ENCODE measurements around the gene PDXP.

PDXP gene

GRCh38 chr22:37713761-37714160, 55.2 kb downstream of the PDXP start:
- Histone ChIP-seq H3K9ac (ENCODE audit: low read depth in 1 of 2, low read length in 2 of 2) (no peak overlapping the region), H3K9me3 (ENCODE audit: control insufficient read depth in 2 of 2, low read length in 2 of 2) (no peaks in the 10 kb centered on the region), H3K4me1 (ENCODE audit: control insufficient read depth in 2 of 2, insufficient read depth in 2 of 2, low read length in 2 of 2) (peaks cover 0 to 6% of the 10 kb centered on the region in 2 donors)

GRCh38 chr22:37714634-37715033, 56.1 kb downstream of the PDXP start:
- no peak overlapping the region for H3K4me3 ChIP-seq (ENCODE audit: low read length in 2 of 2)
- H3K9ac ChIP-seq (ENCODE audit: low read depth in 1 of 2, low read length in 2 of 2): no peak overlapping the region
- H3K27me3 ChIP-seq (ENCODE audit: control insufficient read depth in 2 of 2, insufficient read depth in 2 of 2, low read length in 2 of 2): no peaks in the 10 kb centered on the region
- no peaks in the 10 kb centered on the region for H3K36me3 ChIP-seq (ENCODE audit: control insufficient read depth in 2 of 2, insufficient read depth in 2 of 2, low read length in 2 of 2)
- peaks cover 0 to 6% of the 10 kb centered on the region in 2 donors for H3K4me1 ChIP-seq (ENCODE audit: control insufficient read depth in 2 of 2, insufficient read depth in 2 of 2, low read length in 2 of 2)
- no peak overlapping the region for H3K27ac ChIP-seq (ENCODE audit: low read depth in 2 of 2, low read length in 2 of 2)
- no peaks in the 10 kb centered on the region for H3K9me3 ChIP-seq (ENCODE audit: control insufficient read depth in 2 of 2, low read length in 2 of 2)

More at GRCh38 chr22:37713761-37714160, 55.2 kb downstream of the PDXP start:
- no peaks in the 10 kb centered on the region for H3K27me3 ChIP-seq (ENCODE audit: control insufficient read depth in 2 of 2, insufficient read depth in 2 of 2, low read length in 2 of 2)
- no peak overlapping the region for H3K4me3 ChIP-seq (ENCODE audit: low read length in 2 of 2)
- no peaks in the 10 kb centered on the region for H3K36me3 ChIP-seq (ENCODE audit: control insufficient read depth in 2 of 2, insufficient read depth in 2 of 2, low read length in 2 of 2)
- no peak overlapping the region for H3K27ac ChIP-seq (ENCODE audit: low read depth in 2 of 2, low read length in 2 of 2)

GRCh38 chr22:37715760-37716159, 57.2 kb downstream of the PDXP start:
- Histone ChIP-seq H3K9ac (ENCODE audit: low read depth in 1 of 2, low read length in 2 of 2) (no peak overlapping the region), H3K27ac (ENCODE audit: low read depth in 2 of 2, low read length in 2 of 2) (no peak overlapping the region), H3K4me1 (ENCODE audit: control insufficient read depth in 2 of 2, insufficient read depth in 2 of 2, low read length in 2 of 2) (peaks cover 0 to 1% of the 10 kb centered on the region in 2 donors), H3K36me3 (ENCODE audit: control insufficient read depth in 2 of 2, insufficient read depth in 2 of 2, low read length in 2 of 2) (no peaks in the 10 kb centered on the region), H3K4me3 (ENCODE audit: low read length in 2 of 2) (no peak overlapping the region), H3K27me3 (ENCODE audit: control insufficient read depth in 2 of 2, insufficient read depth in 2 of 2, low read length in 2 of 2) (no peaks in the 10 kb centered on the region), H3K9me3 (ENCODE audit: control insufficient read depth in 2 of 2, low read length in 2 of 2) (no peaks in the 10 kb centered on the region)
